NT2/D1 (cell line): ENCODE results near the gene POLR1A.

Experiments used
- SUZ12 ChIP-seq: IDR thresholded peaks from 2 replicates; pipeline ENCODE4 v1.6.1; 2011; ENCODE audit not compliant: insufficient read length, insufficient read depth; ENCODE audit errors: extremely low read depth
- ZNF274 ChIP-seq: IDR thresholded peaks from 2 replicates; pipeline ENCODE4 v1.6.1; 2011; ENCODE audit warnings: mild to moderate bottlenecking, low read depth, low read length

DNA sequence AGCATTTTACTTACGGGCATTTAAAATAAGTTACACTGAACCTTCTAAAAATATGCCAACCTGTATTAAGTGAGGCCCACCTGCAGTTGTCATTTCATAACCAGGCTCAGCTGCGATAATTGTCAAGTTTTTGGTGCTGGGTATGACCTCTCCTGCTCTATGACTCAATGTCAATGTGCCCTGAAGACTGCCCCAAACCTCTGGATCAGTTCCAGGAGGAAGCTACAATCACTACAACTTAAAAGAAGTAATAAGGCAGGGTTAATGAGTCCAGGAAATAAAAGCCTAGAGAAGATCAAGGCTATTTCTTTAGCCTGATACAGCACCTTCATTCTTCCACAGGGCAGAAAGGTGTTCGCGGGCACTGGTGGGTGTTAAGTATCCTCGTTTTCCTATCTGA lies 22.9 kb downstream of the POLR1A start:
- no peak for TF ChIP-seq ZNF274
- no peak for TF ChIP-seq SUZ12
